NCI-H187 treated with DMSO at 0.1 percent for 48 hours (cell line): Measurements from ENCODE around the gene INF2.

Experiments
- DNase-seq: peaks from one replicate; lab custom pipeline; 2025; lab: John Stamatoyannopoulos, UW

INF2 gene

GRCh38 chr14:104676694-104677511 is 12.5 kb upstream of the INF2 start:
- no peak for DNase-seq

- DNase-seq = no peak
Observed at GRCh38 chr14:104677512-104678332, 11.7 kb upstream of the INF2 start.

- no peak for DNase-seq
Observed at GRCh38 chr14:104678346-104678745, 11.1 kb upstream of the INF2 start.

- DNase-seq = no peak
Observed at GRCh38 chr14:104678901-104679705, 10.3 kb upstream of the INF2 start.

- DNase-seq = no peak
Observed at GRCh38 chr14:104680056-104680805, 9.2 kb upstream of the INF2 start.

GRCh38 chr14:104680806-104681688 is 8.4 kb upstream of the INF2 start:
- DNase-seq = no peak

- DNase-seq = no peak
Observed at GRCh38 chr14:104681689-104682074, 7.7 kb upstream of the INF2 start.

GRCh38 chr14:104682107-104682593 is 7.3 kb upstream of the INF2 start:
- no peak for DNase-seq

- no peak for DNase-seq
Observed at GRCh38 chr14:104683653-104684448, 5.6 kb upstream of the INF2 start.

GRCh38 chr14:104684449-104684821 is 5.0 kb upstream of the INF2 start:
- no peak for DNase-seq

- no peak for DNase-seq
Observed at GRCh38 chr14:104685216-104685997, 4.0 kb upstream of the INF2 start.

- no peak for DNase-seq
Observed at GRCh38 chr14:104685998-104686610, 3.3 kb upstream of the INF2 start.

GRCh38 chr14:104686624-104687517 is 2.5 kb upstream of the INF2 start:
- DNase-seq = no peak

- DNase-seq = no peak
Observed at GRCh38 chr14:104687601-104688504, 1.6 kb upstream of the INF2 start.

- DNase-seq = no peak
Observed at GRCh38 chr14:104688505-104689108, 811 bp upstream of the INF2 start.
